SK-N-SH (cell line): ENCODE data around the gene GGACT. TPM values are rescaled to one million over a fixed set of nuclear protein-coding genes. Genes with fewer than 3 reads are reported as not detected.

Source experiments
- CTCF ChIA-PET: fragments of 300-600, 350-600 bp; formaldehyde crosslinking; extraction: SDS; loops from one replicate; lab custom pipeline; 2021; lab: Yijun Ruan, JAX
- POLR2A ChIA-PET: fragments of 350-600 bp; sonication (Branson Sonifier 250); formaldehyde crosslinking; extraction: SDS; loops from one replicate; lab custom pipeline; 2020; ENCODE audit warnings: antibody characterized with exemption, inconsistent platforms; lab: Yijun Ruan, JAX
- DNase-seq: peaks from one replicate; pipeline ENCODE4 v3.0.0; 2012
- H2AFZ ChIP-seq: fragments of 200-600 bp; sonication (generic); 2 replicates; pipeline ENCODE4 v1.8.1; 2016; ENCODE audit warnings: antibody characterized with exemption, mild to moderate bottlenecking, low read depth
- H3F3A ChIP-seq: fragments of 200-600 bp; sonication (generic); replicated peaks from 2 replicates; pipeline ENCODE3; 2016; ENCODE audit warnings: antibody characterized with exemption, mild to moderate bottlenecking; ENCODE audit not compliant: insufficient read depth
- H3K27ac ChIP-seq, 2 experiments: fragments of 200-500 bp in 1 of 2; fragments of 200-600 bp in 1 of 2; sonication (Bioruptor generic) in 1 of 2; sonication (generic), shearing (Covaris generic) in 1 of 2; 2 replicates each; pipeline versions ENCODE4 v1.5.1 to v1.6.1; 2014 to 2016; ENCODE audit warnings: low read depth in 2 of 2, inconsistent platforms in 1 of 2, low read length in 1 of 2, mild to moderate bottlenecking in 1 of 2, mixed read lengths in 1 of 2
- H3K27me3 ChIP-seq: fragments of 200-600 bp; sonication (generic), shearing (Covaris generic); 2 replicates; pipeline ENCODE4 v1.6.1; 2016; ENCODE audit warnings: mixed run types; ENCODE audit not compliant: insufficient read depth
- H3K36me3 ChIP-seq, 2 experiments: fragments of 200-500 bp in 1 of 2; fragments of 200-600 bp in 1 of 2; sonication (Bioruptor generic) in 1 of 2; sonication (generic) in 1 of 2; replicated peaks in 1 of 2; 2 replicates each; pipeline versions ENCODE3 to v1.5.1; 2014 to 2016; ENCODE audit warnings: low read length in 1 of 2, mild to moderate bottlenecking in 1 of 2; ENCODE audit not compliant: insufficient read depth in 2 of 2, control insufficient read depth in 1 of 2
- H3K4me1 ChIP-seq, 2 experiments: fragments of 200-500 bp in 1 of 2; fragments of 200-600 bp in 1 of 2; sonication (Bioruptor generic) in 1 of 2; sonication (generic), shearing (Covaris generic) in 1 of 2; 2 replicates each; pipeline versions ENCODE4 v1.5.1 to v1.6.1; 2014 to 2016; ENCODE audit warnings: low read depth in 1 of 2, low read length in 1 of 2, mixed run types in 1 of 2; ENCODE audit not compliant: insufficient read depth in 2 of 2, control insufficient read depth in 1 of 2
- H3K4me2 ChIP-seq: fragments of 200-600 bp; sonication (generic), shearing (Covaris generic); 2 replicates; pipeline ENCODE4 v1.6.1; 2017; ENCODE audit warnings: mixed run types
- H3K4me3 ChIP-seq, 2 experiments: fragments of 200-500 bp in 1 of 2; fragments of 200-600 bp in 1 of 2; sonication (Bioruptor generic) in 1 of 2; sonication (generic), shearing (Covaris generic) in 1 of 2; 2 replicates each; pipeline versions ENCODE4 v1.5.1 to v1.8.1; 2014 to 2016; ENCODE audit warnings: low read depth in 2 of 2, inconsistent platforms in 1 of 2, low read length in 1 of 2, mild to moderate bottlenecking in 1 of 2, mixed read lengths in 1 of 2, moderate library complexity in 1 of 2
- H3K79me2 ChIP-seq: fragments of 200-600 bp; sonication (generic); 2 replicates; pipeline ENCODE4 v1.8.1; 2017; ENCODE audit warnings: mild to moderate bottlenecking; ENCODE audit not compliant: insufficient read depth
- H3K9ac ChIP-seq: fragments of 200-600 bp; sonication (generic); 2 replicates; pipeline ENCODE4 v1.6.1; 2017; ENCODE audit warnings: mixed run types
- H3K9me2 ChIP-seq: fragments of 200-600 bp; sonication (generic); 2 replicates; pipeline ENCODE4 v1.6.1; 2017; ENCODE audit warnings: mixed run types
- H3K9me3 ChIP-seq: fragments of 200-600 bp; sonication (generic); 2 replicates; pipeline ENCODE4 v1.6.1; 2017; ENCODE audit warnings: mixed run types, mild to moderate bottlenecking, moderate library complexity
- H4K20me1 ChIP-seq: fragments of 200-600 bp; sonication (generic); 2 replicates; pipeline ENCODE4 v1.6.1; 2017; ENCODE audit warnings: mild to moderate bottlenecking, mixed run types; ENCODE audit not compliant: insufficient read depth
- FOSL2 ChIP-seq: IDR thresholded peaks from 2 replicates; pipeline ENCODE4 v1.4.0; 2012; ENCODE audit warnings: low read depth, mild to moderate bottlenecking, moderate library complexity, borderline replicate concordance
- FOXJ3 ChIP-seq: sonication (generic); formaldehyde crosslinking; IDR thresholded peaks from 2 replicates; pipeline ENCODE4 v1.5.1; 2020; ENCODE audit warnings: mild to moderate bottlenecking, missing genetic modification reagents
- GATA2 ChIP-seq: sonication (generic); formaldehyde crosslinking; IDR thresholded peaks from 2 replicates; pipeline ENCODE4 v1.5.0; 2020; ENCODE audit warnings: mild to moderate bottlenecking, missing genetic modification reagents
- POLR2AphosphoS5 ChIP-seq: IDR thresholded peaks from 2 replicates; pipeline ENCODE4 v1.6.1; 2012; ENCODE audit warnings: low read depth, low read length
- RAD21 ChIP-seq: IDR thresholded peaks from 2 replicates; pipeline ENCODE4 v1.6.1; 2012; ENCODE audit warnings: mild to moderate bottlenecking, low read length
- SMC3 ChIP-seq: IDR thresholded peaks from 2 replicates; pipeline ENCODE4 v1.6.1; 2012; ENCODE audit warnings: low read depth, low read length, improper control_type of control experiment
- WGBS: methylation state at CpG from one replicate; pipeline ENCODE4 v1.1.6; 2017; ENCODE audit warnings: low lambda C conversion rate; 5-methylcytosine and 5-hydroxymethylcytosine counted together
- polyA plus RNA-seq, 3 experiments: library from polyadenylated mRNA; depleted of rRNA; stranded (reverse); fragments of >200 nt; gene quantifications; 2 replicates each; pipeline ENCODE4 v1.2.3, GENCODE V29; 2012
- TF ChIP-seq, protein P1 (sequence below): fragments of 200-600 bp; sonication (generic); IDR thresholded peaks from 2 replicates; pipeline ENCODE4 v1.6.1; 2017; ENCODE audit warnings: antibody characterized with exemption, mild to moderate bottlenecking, moderate library complexity
- TF ChIP-seq, protein P2 (sequence below): IDR thresholded peaks from 2 replicates; pipeline ENCODE4 v1.4.0; 2012; ENCODE audit warnings: low read depth, borderline replicate concordance
- TF ChIP-seq, protein P3 (sequence below): IDR thresholded peaks from 2 replicates; pipeline ENCODE4 v1.6.1; 2012; ENCODE audit warnings: mild to moderate bottlenecking, low read depth, low read length, moderate library complexity

Gene GGACT
- polyA plus RNA-seq, 1 of the 3 experiments (the other 2 are of a cell fraction) = 7.1 TPM

DNA sequence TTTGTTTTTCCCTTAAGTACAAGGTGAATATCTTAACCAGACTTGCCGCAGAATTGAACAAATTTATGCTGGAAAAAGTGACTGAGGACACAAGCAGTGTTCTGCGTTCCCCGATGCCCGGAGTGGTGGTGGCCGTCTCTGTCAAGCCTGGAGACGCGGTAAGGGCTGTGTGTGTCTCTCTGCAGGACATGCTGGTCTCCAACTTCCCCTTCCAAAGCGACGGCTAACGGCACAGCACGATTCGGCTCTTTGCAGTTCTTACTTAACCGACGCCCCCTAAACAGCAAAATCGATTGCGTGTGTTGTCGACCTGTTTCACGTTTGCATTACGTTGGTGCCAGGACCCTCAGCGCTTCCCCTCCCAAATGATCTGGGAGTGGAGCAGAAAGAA lies 73.2 kb downstream of the GGACT start:
- CTCF ChIA-PET = interaction anchor here (0.5 to 9.2 kb wide), 36 partner anchors 8 to 857 kb away, joined by 3 to 107 read pairs (median 4); partner anchors contain the start of gene ZIC2
- no peak for DNase-seq
- Histone ChIP-seq H3K36me3 (peaks cover 2 to 5% of the 10 kb centered on the region in 2 experiments), H3K9ac (no peak overlapping the region), H3K79me2 (no peaks in the 10 kb centered on the region), H3K9me3 (no peaks in the 10 kb centered on the region), H3K27me3 (no peaks in the 10 kb centered on the region), H3K4me2 (no peak overlapping the region), H2AFZ (no peak overlapping the region), H3K9me2 (no peaks in the 10 kb centered on the region), H3K27ac (no peak overlapping the region), H3K4me1 (peaks cover 14 to 18% of the 10 kb centered on the region in 2 experiments; a peak in 3 of 4 replicates), H3K4me3 (no peak overlapping the region), H4K20me1 (no peaks in the 10 kb centered on the region), H3F3A (no peaks in the 10 kb centered on the region)
- TF ChIP-seq FOXJ3 (CRISPR knock-in tag) (no peak), FOSL2 (no peak), GATA2 (no peak)
- TF ChIP-seq, protein P1, sequence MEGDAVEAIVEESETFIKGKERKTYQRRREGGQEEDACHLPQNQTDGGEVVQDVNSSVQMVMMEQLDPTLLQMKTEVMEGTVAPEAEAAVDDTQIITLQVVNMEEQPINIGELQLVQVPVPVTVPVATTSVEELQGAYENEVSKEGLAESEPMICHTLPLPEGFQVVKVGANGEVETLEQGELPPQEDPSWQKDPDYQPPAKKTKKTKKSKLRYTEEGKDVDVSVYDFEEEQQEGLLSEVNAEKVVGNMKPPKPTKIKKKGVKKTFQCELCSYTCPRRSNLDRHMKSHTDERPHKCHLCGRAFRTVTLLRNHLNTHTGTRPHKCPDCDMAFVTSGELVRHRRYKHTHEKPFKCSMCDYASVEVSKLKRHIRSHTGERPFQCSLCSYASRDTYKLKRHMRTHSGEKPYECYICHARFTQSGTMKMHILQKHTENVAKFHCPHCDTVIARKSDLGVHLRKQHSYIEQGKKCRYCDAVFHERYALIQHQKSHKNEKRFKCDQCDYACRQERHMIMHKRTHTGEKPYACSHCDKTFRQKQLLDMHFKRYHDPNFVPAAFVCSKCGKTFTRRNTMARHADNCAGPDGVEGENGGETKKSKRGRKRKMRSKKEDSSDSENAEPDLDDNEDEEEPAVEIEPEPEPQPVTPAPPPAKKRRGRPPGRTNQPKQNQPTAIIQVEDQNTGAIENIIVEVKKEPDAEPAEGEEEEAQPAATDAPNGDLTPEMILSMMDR = no peak
- 75% methylated on average over 20 of the region's 20 CpGs for WGBS
- POLR2A ChIA-PET = no interaction called here

DNA sequence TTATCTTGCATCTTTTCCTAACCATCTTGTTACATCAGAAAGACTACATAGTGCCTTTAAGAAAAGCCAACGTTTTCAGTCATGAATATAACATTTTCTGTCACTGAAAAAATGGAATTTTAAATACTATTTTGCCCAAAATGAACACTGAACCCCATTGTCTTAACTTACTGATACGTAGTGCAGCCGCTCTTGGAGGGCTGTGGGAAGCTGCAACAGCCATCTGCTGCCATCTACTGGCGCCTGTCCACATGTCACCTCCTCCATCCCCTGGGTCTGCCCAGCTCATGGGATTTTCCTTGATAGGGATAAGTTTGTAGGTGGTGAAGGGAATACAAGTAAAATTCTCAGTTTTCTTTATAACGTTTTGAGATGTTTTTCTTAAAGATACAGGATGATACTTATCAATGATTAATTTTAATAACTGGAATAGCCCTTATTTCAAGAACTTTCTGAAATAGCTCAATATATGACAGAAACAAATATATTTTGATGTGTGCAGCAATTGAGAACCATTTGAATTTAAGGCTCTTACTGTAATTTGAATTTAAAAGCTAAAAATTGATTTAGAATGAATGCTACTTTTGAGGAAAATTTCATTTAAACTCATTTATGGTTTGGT lies 73.7 kb downstream of the GGACT start:
- Histone ChIP-seq H3K4me2 (no peak overlapping the region), H3K4me3 (no peak overlapping the region; a peak in 1 of 4 replicates), H3K4me1 (peaks cover 14 to 19% of the 10 kb centered on the region in 2 experiments; a peak in 3 of 4 replicates), H3K9ac (no peak overlapping the region), H2AFZ (no peak overlapping the region), H3K9me3 (no peaks in the 10 kb centered on the region), H3K36me3 (peaks cover 2 to 5% of the 10 kb centered on the region in 2 experiments), H3F3A (no peaks in the 10 kb centered on the region), H3K9me2 (no peaks in the 10 kb centered on the region), H3K27me3 (no peaks in the 10 kb centered on the region), H3K27ac (no peak overlapping the region), H4K20me1 (no peaks in the 10 kb centered on the region), H3K79me2 (no peaks in the 10 kb centered on the region)
- WGBS = 10% methylated on average over 5 of the region's 5 CpGs
- DNase-seq = peak; percentile 92
- TF ChIP-seq POLR2AphosphoS5 (no peak), RAD21 (peak; percentile 99), SMC3 (peak; percentile 84), FOSL2 (no peak)
- TF ChIP-seq, protein P1 = peak; percentile 99
- TF ChIP-seq, protein P2, sequence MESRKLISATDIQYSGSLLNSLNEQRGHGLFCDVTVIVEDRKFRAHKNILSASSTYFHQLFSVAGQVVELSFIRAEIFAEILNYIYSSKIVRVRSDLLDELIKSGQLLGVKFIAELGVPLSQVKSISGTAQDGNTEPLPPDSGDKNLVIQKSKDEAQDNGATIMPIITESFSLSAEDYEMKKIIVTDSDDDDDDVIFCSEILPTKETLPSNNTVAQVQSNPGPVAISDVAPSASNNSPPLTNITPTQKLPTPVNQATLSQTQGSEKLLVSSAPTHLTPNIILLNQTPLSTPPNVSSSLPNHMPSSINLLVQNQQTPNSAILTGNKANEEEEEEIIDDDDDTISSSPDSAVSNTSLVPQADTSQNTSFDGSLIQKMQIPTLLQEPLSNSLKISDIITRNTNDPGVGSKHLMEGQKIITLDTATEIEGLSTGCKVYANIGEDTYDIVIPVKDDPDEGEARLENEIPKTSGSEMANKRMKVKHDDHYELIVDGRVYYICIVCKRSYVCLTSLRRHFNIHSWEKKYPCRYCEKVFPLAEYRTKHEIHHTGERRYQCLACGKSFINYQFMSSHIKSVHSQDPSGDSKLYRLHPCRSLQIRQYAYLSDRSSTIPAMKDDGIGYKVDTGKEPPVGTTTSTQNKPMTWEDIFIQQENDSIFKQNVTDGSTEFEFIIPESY = no peak
- TF ChIP-seq, protein P3, sequence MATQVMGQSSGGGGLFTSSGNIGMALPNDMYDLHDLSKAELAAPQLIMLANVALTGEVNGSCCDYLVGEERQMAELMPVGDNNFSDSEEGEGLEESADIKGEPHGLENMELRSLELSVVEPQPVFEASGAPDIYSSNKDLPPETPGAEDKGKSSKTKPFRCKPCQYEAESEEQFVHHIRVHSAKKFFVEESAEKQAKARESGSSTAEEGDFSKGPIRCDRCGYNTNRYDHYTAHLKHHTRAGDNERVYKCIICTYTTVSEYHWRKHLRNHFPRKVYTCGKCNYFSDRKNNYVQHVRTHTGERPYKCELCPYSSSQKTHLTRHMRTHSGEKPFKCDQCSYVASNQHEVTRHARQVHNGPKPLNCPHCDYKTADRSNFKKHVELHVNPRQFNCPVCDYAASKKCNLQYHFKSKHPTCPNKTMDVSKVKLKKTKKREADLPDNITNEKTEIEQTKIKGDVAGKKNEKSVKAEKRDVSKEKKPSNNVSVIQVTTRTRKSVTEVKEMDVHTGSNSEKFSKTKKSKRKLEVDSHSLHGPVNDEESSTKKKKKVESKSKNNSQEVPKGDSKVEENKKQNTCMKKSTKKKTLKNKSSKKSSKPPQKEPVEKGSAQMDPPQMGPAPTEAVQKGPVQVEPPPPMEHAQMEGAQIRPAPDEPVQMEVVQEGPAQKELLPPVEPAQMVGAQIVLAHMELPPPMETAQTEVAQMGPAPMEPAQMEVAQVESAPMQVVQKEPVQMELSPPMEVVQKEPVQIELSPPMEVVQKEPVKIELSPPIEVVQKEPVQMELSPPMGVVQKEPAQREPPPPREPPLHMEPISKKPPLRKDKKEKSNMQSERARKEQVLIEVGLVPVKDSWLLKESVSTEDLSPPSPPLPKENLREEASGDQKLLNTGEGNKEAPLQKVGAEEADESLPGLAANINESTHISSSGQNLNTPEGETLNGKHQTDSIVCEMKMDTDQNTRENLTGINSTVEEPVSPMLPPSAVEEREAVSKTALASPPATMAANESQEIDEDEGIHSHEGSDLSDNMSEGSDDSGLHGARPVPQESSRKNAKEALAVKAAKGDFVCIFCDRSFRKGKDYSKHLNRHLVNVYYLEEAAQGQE = no peak
- ChIA-PET POLR2A (no interaction called here), CTCF (interaction anchor here (0.5 to 9.2 kb wide), 41 partner anchors 7 to 857 kb away, joined by 3 to 107 read pairs (median 4); partner anchors contain the start of gene ZIC2)
